HG03064 (cell line): Measurements from ENCODE around the gene LRMDA.

Source experiments
- ATAC-seq: cut with Tn5 transposase; IDR thresholded peaks from one replicate; pipeline ENCODE4 v1.9.1; 2021; ENCODE audit warnings: low read depth; ENCODE audit not compliant: unreplicated experiment

The LRMDA gene

GRCh38 chr10:75470901-75471300 lies 39.5 kb downstream of the LRMDA start:
- no peak for ATAC-seq

GRCh38 chr10:75472685-75473084 lies 41.3 kb downstream of the LRMDA start:
- ATAC-seq: no peak

GRCh38 chr10:75474106-75474505 lies 42.7 kb downstream of the LRMDA start:
- ATAC-seq: no peak

GRCh38 chr10:75475460-75476182 lies 44.2 kb downstream of the LRMDA start:
- ATAC-seq: no peak

GRCh38 chr10:75476569-75476968 lies 45.1 kb downstream of the LRMDA start:
- no peak for ATAC-seq

- ATAC-seq: no peak
These were observed 45.6 kb downstream of the LRMDA start for GRCh38 chr10:75476985-75477384.

GRCh38 chr10:75477680-75478079 lies 46.3 kb downstream of the LRMDA start:
- no peak for ATAC-seq

GRCh38 chr10:75480374-75480773 lies 49.0 kb downstream of the LRMDA start:
- ATAC-seq: no peak

- ATAC-seq: no peak
These were observed 51.8 kb downstream of the LRMDA start for GRCh38 chr10:75483188-75483587.

GRCh38 chr10:75484717-75485116 lies 53.3 kb downstream of the LRMDA start:
- no peak for ATAC-seq

GRCh38 chr10:75486591-75486990 lies 55.2 kb downstream of the LRMDA start:
- no peak for ATAC-seq

GRCh38 chr10:75487087-75487754 lies 55.8 kb downstream of the LRMDA start:
- ATAC-seq: no peak

- no peak for ATAC-seq
These were observed 56.3 kb downstream of the LRMDA start for GRCh38 chr10:75487755-75488125.

GRCh38 chr10:75492173-75492925 lies 60.9 kb downstream of the LRMDA start:
- ATAC-seq: no peak

GRCh38 chr10:75493464-75493863 lies 62.0 kb downstream of the LRMDA start:
- ATAC-seq: no peak

GRCh38 chr10:75495434-75496190 lies 64.2 kb downstream of the LRMDA start:
- no peak for ATAC-seq

- ATAC-seq: no peak
These were observed 64.8 kb downstream of the LRMDA start for GRCh38 chr10:75496191-75496567.

- no peak for ATAC-seq
These were observed 66.8 kb downstream of the LRMDA start for GRCh38 chr10:75497997-75498883.

- ATAC-seq: no peak
These were observed 67.5 kb downstream of the LRMDA start for GRCh38 chr10:75498884-75499350.
